SU-DHL-6 (cell line): ENCODE results near the gene CRAMP1.

Experiments used
- H2AFZ ChIP-seq: fragments of 200-600 bp; sonication (generic); 2 replicates; pipeline ENCODE4 v1.6.1; 2014; ENCODE audit warnings: low read depth, mild to moderate bottlenecking, moderate library complexity, mixed read lengths, antibody characterized with exemption, low read length; ENCODE audit not compliant: severe bottlenecking
- H3F3A ChIP-seq: fragments of 200-600 bp; shearing (Covaris generic); 2 replicates; pipeline ENCODE4 v1.6.0; 2016; ENCODE audit warnings: antibody characterized with exemption, mild to moderate bottlenecking; ENCODE audit not compliant: insufficient read depth
- H3K27ac ChIP-seq: fragments of 200-600 bp; sonication (generic); 2 replicates; pipeline ENCODE4 v1.5.1; 2016; ENCODE audit warnings: low read depth, mild to moderate bottlenecking, low read length, moderate library complexity, mixed read lengths
- H3K27me3 ChIP-seq: fragments of 200-600 bp; sonication (generic), shearing (Covaris generic); 2 replicates; pipeline ENCODE4 v1.6.0; 2014; ENCODE audit warnings: mild to moderate bottlenecking, low read length
- H3K36me3 ChIP-seq: fragments of 200-600 bp; sonication (generic); 2 replicates; pipeline ENCODE4 v1.6.1; 2014; ENCODE audit warnings: mild to moderate bottlenecking, low read length, mixed read lengths
- H3K4me2 ChIP-seq: fragments of 300-600, 200-600 bp; shearing (Covaris generic), sonication (generic); 2 replicates; pipeline ENCODE4 v1.6.0; 2014; ENCODE audit warnings: low read length, low read depth, mild to moderate bottlenecking; ENCODE audit not compliant: poor library complexity, severe bottlenecking
- H3K4me3 ChIP-seq: fragments of 200-600 bp; sonication (generic); 2 replicates; pipeline ENCODE4 v1.5.1; 2014; ENCODE audit warnings: antibody characterized with exemption, low read length, mild to moderate bottlenecking, mixed read lengths; ENCODE audit not compliant: insufficient read depth, poor library complexity, severe bottlenecking
- H3K79me2 ChIP-seq: fragments of 200-600 bp; sonication (generic); 2 replicates; pipeline ENCODE4 v1.6.1; 2014; ENCODE audit warnings: mild to moderate bottlenecking, low read length, moderate library complexity; ENCODE audit not compliant: insufficient read depth
- H3K9ac ChIP-seq: fragments of 200-600 bp; sonication (generic); 2 replicates; pipeline ENCODE4 v1.7.0; 2014; ENCODE audit warnings: mild to moderate bottlenecking, low read length
- H3K9me2 ChIP-seq: fragments of 200-600 bp; sonication (generic); replicated peaks from 2 replicates; pipeline ENCODE4 v1.6.1; 2014; ENCODE audit warnings: low read length; ENCODE audit not compliant: insufficient read depth
- H3K9me3 ChIP-seq: fragments of 200-600 bp; sonication (generic); 2 replicates; pipeline ENCODE4 v1.6.1; 2014; ENCODE audit warnings: low read length, mixed read lengths; ENCODE audit not compliant: insufficient read depth
- H4K20me1 ChIP-seq: fragments of 200-600 bp; sonication (generic); 2 replicates; pipeline ENCODE4 v1.6.1; 2014; ENCODE audit warnings: low read depth, mild to moderate bottlenecking, antibody characterized with exemption, low read length, moderate library complexity, mixed read lengths
- CTCF ChIP-seq: fragments of 200-600 bp; sonication (generic); IDR thresholded peaks from one replicate; pipeline ENCODE4 v1.5.1; 2017; ENCODE audit warnings: antibody characterized with exemption, mild to moderate bottlenecking, low read length, moderate library complexity; ENCODE audit not compliant: insufficient read depth, poor library complexity, severe bottlenecking
- EZH2phosphoT487 ChIP-seq: fragments of 200-600 bp; sonication (generic), shearing (Covaris generic); conservative IDR thresholded peaks from 2 replicates; pipeline ENCODE4 v1.6.1; 2018; ENCODE audit warnings: mild to moderate bottlenecking, antibody characterized with exemption, low read length, moderate library complexity, mixed read lengths

Gene CRAMP1

GRCh38 chr16:1691276-1691675 is 79.1 kb downstream of the CRAMP1 start:
- H3K4me3 ChIP-seq, result no peak overlapping the region
- no peaks in the 10 kb centered on the region for H3K9me3 ChIP-seq
- no peaks in the 10 kb centered on the region for H3K27me3 ChIP-seq
- no peak overlapping the region for H3K9ac ChIP-seq
- peaks cover 29% of the 10 kb centered on the region for H3K36me3 ChIP-seq
- H3F3A ChIP-seq, result no peaks in the 10 kb centered on the region
- peaks cover 82% of the 10 kb centered on the region for H3K79me2 ChIP-seq
- H3K27ac ChIP-seq, result no peak overlapping the region
- H3K4me2 ChIP-seq, result no peak overlapping the region
- no peak for TF ChIP-seq CTCF
- TF ChIP-seq EZH2phosphoT487, result no peak
- H4K20me1 ChIP-seq, result peaks cover 25% of the 10 kb centered on the region
- H3K9me2 ChIP-seq, result no peaks in the 10 kb centered on the region
- H2AFZ ChIP-seq, result no peak overlapping the region

GRCh38 chr16:1691956-1692355 is 79.8 kb downstream of the CRAMP1 start:
- Histone ChIP-seq H3K79me2 (peaks cover 76% of the 10 kb centered on the region), H3K4me3 (no peak overlapping the region), H2AFZ (no peak overlapping the region), H3F3A (no peaks in the 10 kb centered on the region), H3K36me3 (peaks cover 32% of the 10 kb centered on the region), H3K27ac (no peak overlapping the region), H3K9me3 (no peaks in the 10 kb centered on the region), H3K9me2 (no peaks in the 10 kb centered on the region), H3K27me3 (no peaks in the 10 kb centered on the region), H4K20me1 (peaks cover 29% of the 10 kb centered on the region), H3K9ac (no peak overlapping the region), H3K4me2 (no peak overlapping the region)
- TF ChIP-seq CTCF (no peak), EZH2phosphoT487 (no peak)

DNA sequence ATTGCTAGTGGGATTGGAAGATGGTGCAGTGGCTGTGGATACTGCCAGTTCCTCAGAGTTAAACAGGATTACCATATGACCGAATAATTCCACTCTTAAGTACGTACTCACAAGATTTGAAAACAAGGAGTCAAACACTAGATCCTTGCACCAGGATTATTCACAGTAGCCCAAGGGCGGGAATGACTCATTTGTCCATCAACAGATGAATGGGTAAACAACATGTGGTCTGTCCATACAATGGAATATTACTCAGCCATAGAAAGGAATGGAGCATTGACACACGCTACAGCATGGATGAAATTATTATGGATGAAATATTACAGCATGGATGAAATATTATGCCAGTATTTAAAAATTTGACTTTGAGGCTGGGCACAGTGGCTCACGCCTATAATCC is 84.7 kb downstream of the CRAMP1 start:
- H3K36me3 ChIP-seq, result peaks cover 23% of the 10 kb centered on the region
- H3K27ac ChIP-seq, result no peak overlapping the region
- peaks cover 4% of the 10 kb centered on the region; the same call in 1 of the 2 replicates for H4K20me1 ChIP-seq
- H3K9ac ChIP-seq, result no peak overlapping the region
- no peak overlapping the region for H3K4me3 ChIP-seq
- no peaks in the 10 kb centered on the region for H3K9me3 ChIP-seq
- no peak overlapping the region for H3K4me2 ChIP-seq
- H3F3A ChIP-seq, result peaks cover 2% of the 10 kb centered on the region; the same call in 1 of the 2 replicates
- no peak for TF ChIP-seq CTCF
- no peak for TF ChIP-seq EZH2phosphoT487
- no peak overlapping the region for H2AFZ ChIP-seq
- no peaks in the 10 kb centered on the region for H3K9me2 ChIP-seq
- H3K79me2 ChIP-seq, result peaks cover 28% of the 10 kb centered on the region
- no peaks in the 10 kb centered on the region for H3K27me3 ChIP-seq
